HepG2 (cell line): Measurements from ENCODE around the gene RNF13. TPM values are rescaled to one million over a fixed set of nuclear protein-coding genes. Genes with fewer than 3 reads are reported as not detected.
A peak's percentile ranks its signal among the peaks of the same experiment; 100 is the strongest.

Experiments used
- BHLHE40 ChIP-seq: IDR thresholded peaks from 2 replicates; pipeline ENCODE4 v1.6.1; 2011; ENCODE audit warnings: low read length, improper control_type of control experiment
- CSRNP2 ChIP-seq: sonication (generic); formaldehyde crosslinking; conservative IDR thresholded peaks from 2 replicates; pipeline ENCODE4 v1.8.0; 2022; ENCODE audit warnings: low read depth, missing genetic modification reagents
- FOSL2 ChIP-seq: sonication (generic); formaldehyde crosslinking; IDR thresholded peaks from 2 replicates; pipeline ENCODE4 v1.4.0; 2020; ENCODE audit warnings: missing genetic modification reagents
- IRX3 ChIP-seq: sonication (generic); formaldehyde crosslinking; IDR thresholded peaks from 2 replicates; pipeline ENCODE4 v1.8.1; 2023; ENCODE audit warnings: mild to moderate bottlenecking, low read depth, missing genetic modification reagents, borderline replicate concordance
- NR2C2 ChIP-seq: sonication (generic); formaldehyde crosslinking; IDR thresholded peaks from 2 replicates; pipeline ENCODE4 v1.4.0; 2020; ENCODE audit warnings: missing genetic modification reagents, mild to moderate bottlenecking, moderate library complexity, borderline replicate concordance
- PPARG ChIP-seq: conservative IDR thresholded peaks from 2 replicates; pipeline ENCODE4 v1.6.1; 2016; ENCODE audit warnings: missing biosample characterization, missing genetic modification reagents
- RERE ChIP-seq: IDR thresholded peaks from 2 replicates; pipeline ENCODE4 v1.6.1; 2016; ENCODE audit warnings: low read depth, missing genetic modification reagents, missing compliant biosample characterization
- RXRB ChIP-seq: IDR thresholded peaks from 2 replicates; pipeline ENCODE4 v1.6.1; 2016; ENCODE audit warnings: borderline replicate concordance, missing genetic modification reagents, missing compliant biosample characterization
- SRF ChIP-seq: IDR thresholded peaks from 2 replicates; pipeline ENCODE4 v1.6.1; 2011; ENCODE audit warnings: mild to moderate bottlenecking, low read depth, low read length, moderate library complexity
- ZBTB38 ChIP-seq: sonication (generic); formaldehyde crosslinking; IDR thresholded peaks from 2 replicates; pipeline ENCODE4 v1.5.1; 2020; ENCODE audit warnings: mild to moderate bottlenecking, missing genetic modification reagents
- ZNF501 ChIP-seq: sonication (generic); formaldehyde crosslinking; IDR thresholded peaks from 2 replicates; pipeline ENCODE4 v1.5.1; 2020; ENCODE audit warnings: mild to moderate bottlenecking, moderate library complexity, missing genetic modification reagents
- polyA plus RNA-seq, 8 experiments: library from polyadenylated mRNA; depleted of rRNA in 3 of 8; stranded (reverse) in 7 of 8; unstranded in 1 of 8; fragments of >200 nt; fragmentation: Illumina TruSeq in 4 of 8; extraction: Trizol in 4 of 8; gene quantifications; 2 replicates each; pipeline versions ENCODE4 v1.2.1 to v1.2.3, GENCODE V29; 2011 to 2016; ENCODE audit warnings: low read depth in 4 of 8, missing spikeins in 1 of 8, mixed read lengths in 1 of 8; ENCODE audit not compliant: insufficient read depth in 1 of 8
- total RNA-seq, 5 experiments: library from RNA; depleted of rRNA; stranded (reverse); fragments of >200 nt; fragmentation: Illumina TruSeq; extraction: Trizol; gene quantifications; 2 replicates each; pipeline ENCODE4 v1.2.3, GENCODE V29; 2016; ENCODE audit warnings: low read depth in 1 of 5

RNF13 gene
- total and polyA plus RNA-seq, 2 of the 13 experiments (the other 11 are each of a cell fraction or from before 2014, with no cell fraction given) = 39.8 to 46.0 TPM

GRCh38 chr3:149777414-149778214 is 35.4 kb upstream of the RNF13 start (continued):
- TF ChIP-seq RERE (CRISPR knock-in tag) (no peak), BHLHE40 (no peak), IRX3 (CRISPR knock-in tag) (no peak), PPARG (CRISPR knock-in tag) (peak; percentile 62; the same call in 1 of the 2 replicates), CSRNP2 (no peak), RXRB (CRISPR knock-in tag) (0 out of 2 replicates have a peak, but pooled peaks have one; percentile 22), NR2C2 (no peak), SRF (no peak), FOSL2 (peak; percentile 64; the same call in 1 of the 2 replicates), ZBTB38 (CRISPR knock-in tag) (no peak), ZNF501 (CRISPR knock-in tag) (no peak)
